Pancreas (tissue), 10 donors: ENCODE measurements around the gene HRC. TPM values are rescaled to one million over a fixed set of nuclear protein-coding genes. Genes with fewer than 3 reads are reported as not detected.
A peak's percentile ranks its signal among the peaks of the same experiment; 100 is the strongest.

ENCODE experiments used
- ATAC-seq, 4 donors: fragments of 200-7000 bp; cut with Tn5 transposase; one replicate each; pipeline versions ENCODE4 v1.8.0 to v1.9.1; 2020; ENCODE audit warnings: mild to moderate bottlenecking in 4 of 4, moderate library complexity in 4 of 4
- DNase-seq, 6 donors: peaks; one replicate each; pipeline ENCODE4 v3.0.0-alpha.2; 2020
- FAIRE-seq: peaks from 2 replicates; lab custom pipeline; 2012; peaks lifted over from hg19 to GRCh38; lab: Jason Lieb, UNC
- H3K27ac ChIP-seq, 4 donors: fragments of 200-600 bp; sonication (generic); 1 replicate in 3 of 4; 2 replicates in 1 of 4; pipeline versions ENCODE4 v1.5.0 to v1.8.0; 2020
- H3K27me3 ChIP-seq, 4 donors: fragments of 200-600 bp; one replicate each; pipeline ENCODE4 v1.8.0; 2021
- H3K36me3 ChIP-seq, 3 donors: fragments of 200-600 bp; sonication (generic) in 1 of 3; one replicate each; pipeline versions ENCODE4 v1.5.0 to v1.8.0; 2020 to 2021
- H3K4me1 ChIP-seq, 3 donors: fragments of 200-600 bp; one replicate each; pipeline ENCODE4 v1.8.0; 2021
- H3K4me3 ChIP-seq, 4 donors: fragments of 200-600 bp; sonication (generic) in 2 of 4; one replicate each; pipeline versions ENCODE4 v1.5.0 to v1.8.0; 2020 to 2021
- H3K9me3 ChIP-seq, 4 donors: fragments of 200-600 bp; one replicate each; pipeline ENCODE4 v1.8.0; 2021
- CTCF ChIP-seq, 4 donors: fragments of 200-600 bp; sonication (generic) in 3 of 4; IDR thresholded peaks; one replicate each; pipeline versions ENCODE4 v1.5.0 to v1.8.0; 2021; ENCODE audit warnings: antibody characterized with exemption in 4 of 4
- WGBS, 2 donors: extraction: QIAGEN DNeasy Blood & Tissue Kit; methylation state at CpG; one replicate each; pipeline ENCODE4 v1.1.7; 2013; 5-methylcytosine and 5-hydroxymethylcytosine counted together
- intact Hi-C, 3 donors: fragments of 100-400 bp; cut with DNase I; formaldehyde crosslinking; loops; one replicate each; pipeline versions ENCODE4 v1.11.1 to v1.14.2; 2022
- polyA plus RNA-seq, 2 donors: library from polyadenylated mRNA; stranded (reverse); fragments of 200-250 nt; gene quantifications; one replicate each; pipeline ENCODE4 v1.2.3, GENCODE V29; 2013
- total RNA-seq, 6 donors: library from RNA; stranded (reverse); fragmentation: NEBNext Ultra II Directional in 4 of 6; extraction: Animal tissue kit (Norgen Biotek cat#: 25700) in 4 of 6; gene quantifications; one replicate each; pipeline versions ENCODE4 v1.2.1 to v1.2.4, GENCODE V29; 2021 to 2023
- donor health status: healthy with polysubstance abuse.
- donor health status: DM: no; HTN: no; CAD: no; lungs with moderate emphysema.
- donor health status: DM: no; HTN: no; CAD: no.
- donor health status: control.
- donor health status: control.
- donor health status: Bipolar disorder and iron deficiency.
- donor health status: DM: yes; HTN: yes; CAD: no.
- donor health status: DM: no; HTN: no; CAD: no.
- donor health status: DM: no; HTN: no; CAD: no.
- donor health status: DM: yes; HTN: yes; CAD: no.

The HRC gene
- total and polyA plus RNA-seq, 8 donors = 0.09 to 0.79 (median 0.43) TPM; not detected in 1

DNA sequence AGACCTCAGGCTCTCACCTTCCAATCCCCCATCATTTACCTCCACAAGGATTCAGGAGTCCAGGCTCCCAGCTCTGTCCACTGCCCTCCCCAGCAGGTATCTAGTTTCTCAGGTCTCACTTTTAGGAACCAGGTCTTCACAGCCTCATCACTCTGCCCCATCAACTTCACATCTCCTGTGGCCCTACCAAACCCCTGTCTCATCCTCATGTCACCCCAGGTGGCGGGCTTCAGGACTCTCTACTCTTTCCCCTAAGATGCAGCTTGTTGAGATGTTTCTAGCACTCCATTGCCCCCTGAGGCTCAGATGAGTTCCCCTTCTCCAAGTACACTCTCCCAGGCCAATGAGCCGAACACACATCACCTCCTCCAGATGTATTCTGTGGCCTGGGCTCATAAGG is 34.3 kb downstream of the HRC start:
- FAIRE-seq (no peak), ATAC-seq (no peak), DNase-seq (no peak)
- Histone ChIP-seq H3K9me3 (no peaks in the 10 kb centered on the region), H3K27me3 (no peaks in the 10 kb centered on the region), H3K4me1 (peaks cover 0 to 10% (median 9%) of the 10 kb centered on the region in 3 donors), H3K4me3 (no peak overlapping the region), H3K36me3 (no peaks in the 10 kb centered on the region), H3K27ac (no peak overlapping the region)
- 86 to 93% methylated on average over 2 of the region's 2 CpGs for WGBS, 2 donors
- intact Hi-C loops = no loop called here
- no peak for TF ChIP-seq CTCF (IDR thresholded peaks at IDR 0.05)

DNA sequence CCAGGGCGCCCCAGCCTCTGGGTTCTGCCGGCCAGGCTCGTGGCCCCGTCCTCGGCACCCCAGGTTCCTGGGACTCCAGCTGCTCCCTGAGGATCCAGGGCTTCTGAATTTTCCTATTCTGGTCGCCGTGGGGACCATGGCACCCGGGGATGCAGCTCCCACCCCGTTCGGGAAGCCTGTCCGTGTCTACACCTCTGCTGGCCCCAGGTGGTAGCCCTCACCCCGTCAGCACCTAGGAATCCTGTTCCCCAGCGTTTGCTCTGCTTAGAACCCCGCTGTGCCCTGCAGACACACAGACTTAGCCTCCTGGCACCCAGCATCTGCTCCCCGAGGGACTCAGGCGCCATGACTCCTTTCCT is 34.9 kb downstream of the HRC start:
- DNase-seq (no peak), FAIRE-seq (no peak), ATAC-seq (no peak)
- Histone ChIP-seq H3K4me1 (peaks cover 0 to 10% (median 9%) of the 10 kb centered on the region in 3 donors), H3K36me3 (no peaks in the 10 kb centered on the region), H3K9me3 (no peaks in the 10 kb centered on the region), H3K4me3 (peak overlapping the region in 3 of 4 donors; percentile 18 to 71 (median 62)), H3K27ac (peak overlapping the region in 1 of 4 donors; percentile 92), H3K27me3 (no peaks in the 10 kb centered on the region)
- intact Hi-C loops = no loop called here
- no peak for TF ChIP-seq CTCF (IDR thresholded peaks at IDR 0.05)
- WGBS, 2 donors = 11 to 15% methylated on average over 16 of the region's 16 CpGs

GRCh38 chr19:49119411-49120324 is 35.5 kb downstream of the HRC start, which contains the start of gene PPFIA3:
Gene PPFIA3, plus strand, starts transcription at chr19:49119544. Its CDS starts 8,330 bp downstream, at chr19:49127874.
- FAIRE-seq (no peak), DNase-seq (peak; percentile 77 to 97 (median 89)), ATAC-seq (peak; percentile 64 to 75 (median 72))
- intact Hi-C loops = no loop called here
- no peaks in the 10 kb centered on the region for H3K9me3 ChIP-seq
- WGBS, 2 donors = 1% methylated on average over 50 to 90 of the region's 90 CpGs
- H3K36me3 ChIP-seq = no peaks in the 10 kb centered on the region
- peak within 1 kb of the TSS; percentile 97 to 100 (median 99) for H3K27ac ChIP-seq
- TF ChIP-seq CTCF (IDR thresholded peaks at IDR 0.05) = no peak
- H3K4me3 ChIP-seq = peak within 1 kb of the TSS; percentile 47 to 71 (median 59)
- no peaks in the 10 kb centered on the region for H3K27me3 ChIP-seq
- H3K4me1 ChIP-seq = peaks cover 0 to 10% (median 9%) of the 10 kb centered on the region in 3 donors

GRCh38 chr19:49118565-49119410 is 36.4 kb downstream of the HRC start, which contains the start of gene C19orf73:
Gene C19orf73, minus strand, starts transcription at chr19:49119143. Its CDS starts 121 bp downstream, at chr19:49119022.
- peak; percentile 56 for FAIRE-seq
- Histone ChIP-seq H3K9me3 (no peaks in the 10 kb centered on the region), H3K27ac (peak within 1 kb of the TSS; percentile 97 to 100 (median 99)), H3K4me1 (peaks cover 0 to 13% (median 10%) of the 10 kb centered on the region in 3 donors), H3K27me3 (no peaks in the 10 kb centered on the region), H3K36me3 (no peaks in the 10 kb centered on the region), H3K4me3 (peak within 1 kb of the TSS; percentile 47 to 71 (median 59))
- peak; percentile 85 to 92 (median 86) for ATAC-seq
- no peak for TF ChIP-seq CTCF (IDR thresholded peaks at IDR 0.05)
- intact Hi-C loops = no loop called here
- 1% methylated on average over 68 to 85 of the region's 85 CpGs for whole genome bisulfite sequencing, 2 donors
- DNase-seq = peak; percentile 95 to 99 (median 97)
